Right renal pelvis (tissue), 4 donors: ENCODE measurements around the gene C1QL1. TPM values are rescaled to one million over a fixed set of nuclear protein-coding genes. Genes with fewer than 3 reads are reported as not detected.

Experiments used
- DNase-seq, 4 donors: peaks; one replicate each; pipeline ENCODE4 v3.0.0-alpha.2; 2013; ENCODE audit warnings: low read depth in 4 of 4, low spot score in 3 of 4, missing footprints in 1 of 4
- polyA plus RNA-seq, 4 donors: library from polyadenylated mRNA; unstranded; fragments of 120-200 nt; gene quantifications; one replicate each; pipeline ENCODE4 v1.2.1, GENCODE V29; 2013; ENCODE audit not compliant: insufficient read length in 4 of 4

C1QL1 gene
- polyA plus RNA-seq, 4 donors, result 1.7 to 4.0 (median 2.1) TPM

- DNase-seq, result no peak
These were observed 22.9 kb upstream of the C1QL1 start for GRCh38 chr17:44990994-44991393.

- no peak for DNase-seq
These were observed 21.5 kb upstream of the C1QL1 start for GRCh38 chr17:44989552-44990138.

- no peak for DNase-seq
These were observed 20.2 kb upstream of the C1QL1 start for GRCh38 chr17:44988044-44988942.

GRCh38 chr17:44983563-44983962, 15.5 kb upstream of the C1QL1 start:
- DNase-seq, result no peak

- DNase-seq, result no peak
These were observed 14.1 kb upstream of the C1QL1 start for GRCh38 chr17:44982113-44982702.

- DNase-seq, result no peak
These were observed 13.3 kb upstream of the C1QL1 start for GRCh38 chr17:44981221-44981968.

GRCh38 chr17:44979426-44979995, 11.4 kb upstream of the C1QL1 start:
- DNase-seq, result no peak

- no peak for DNase-seq
These were observed 10.7 kb upstream of the C1QL1 start for GRCh38 chr17:44978807-44979206.

GRCh38 chr17:44977814-44978550, 9.9 kb upstream of the C1QL1 start:
- no peak for DNase-seq

- DNase-seq, result no peak
These were observed 9.0 kb upstream of the C1QL1 start for GRCh38 chr17:44977065-44977464.

GRCh38 chr17:44976206-44976605, 8.1 kb upstream of the C1QL1 start:
- DNase-seq, result no peak

GRCh38 chr17:44972953-44973352, 4.8 kb upstream of the C1QL1 start:
- no peak for DNase-seq

- DNase-seq, result no peak
These were observed 3.8 kb upstream of the C1QL1 start for GRCh38 chr17:44971776-44972483.

GRCh38 chr17:44970136-44970741, 2.1 kb upstream of the C1QL1 start:
- no peak for DNase-seq

- DNase-seq, result no peak
These were observed 1.2 kb upstream of the C1QL1 start for GRCh38 chr17:44969144-44969780.

GRCh38 chr17:44967907-44968224, 237 bp downstream of the C1QL1 start:
- no peak for DNase-seq

GRCh38 chr17:44967026-44967906, 837 bp downstream of the C1QL1 start:
- DNase-seq, result no peak
